Measurements from ENCODE around the gene LAPTM4A.

DNA sequence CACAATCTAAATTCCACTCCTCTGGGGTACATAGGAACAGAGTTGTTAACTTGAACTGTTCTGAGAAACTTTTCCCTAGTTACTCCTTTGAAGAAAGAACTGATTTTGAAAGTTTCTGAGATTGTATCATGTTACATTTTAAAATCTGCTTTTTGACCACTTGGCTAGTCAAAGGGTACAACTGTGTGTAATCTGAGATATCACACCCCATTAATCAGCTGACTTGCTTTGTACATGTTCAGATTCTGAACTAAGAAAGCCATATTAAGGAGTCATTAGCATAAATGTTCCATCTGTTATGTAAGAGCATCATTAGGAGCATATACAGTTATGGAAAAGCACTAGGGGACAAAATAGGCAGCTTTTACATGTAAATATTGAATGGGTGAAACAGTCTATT is 57.7 kb downstream of the LAPTM4A start:
- TF ChIP-seq POLR2A (IDR thresholded peaks at IDR 0.05) (no peak), EP300 (IDR thresholded peaks at IDR 0.05) (no peak)
- TF ChIP-seq, protein P1, sequence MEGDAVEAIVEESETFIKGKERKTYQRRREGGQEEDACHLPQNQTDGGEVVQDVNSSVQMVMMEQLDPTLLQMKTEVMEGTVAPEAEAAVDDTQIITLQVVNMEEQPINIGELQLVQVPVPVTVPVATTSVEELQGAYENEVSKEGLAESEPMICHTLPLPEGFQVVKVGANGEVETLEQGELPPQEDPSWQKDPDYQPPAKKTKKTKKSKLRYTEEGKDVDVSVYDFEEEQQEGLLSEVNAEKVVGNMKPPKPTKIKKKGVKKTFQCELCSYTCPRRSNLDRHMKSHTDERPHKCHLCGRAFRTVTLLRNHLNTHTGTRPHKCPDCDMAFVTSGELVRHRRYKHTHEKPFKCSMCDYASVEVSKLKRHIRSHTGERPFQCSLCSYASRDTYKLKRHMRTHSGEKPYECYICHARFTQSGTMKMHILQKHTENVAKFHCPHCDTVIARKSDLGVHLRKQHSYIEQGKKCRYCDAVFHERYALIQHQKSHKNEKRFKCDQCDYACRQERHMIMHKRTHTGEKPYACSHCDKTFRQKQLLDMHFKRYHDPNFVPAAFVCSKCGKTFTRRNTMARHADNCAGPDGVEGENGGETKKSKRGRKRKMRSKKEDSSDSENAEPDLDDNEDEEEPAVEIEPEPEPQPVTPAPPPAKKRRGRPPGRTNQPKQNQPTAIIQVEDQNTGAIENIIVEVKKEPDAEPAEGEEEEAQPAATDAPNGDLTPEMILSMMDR (IDR thresholded peaks at IDR 0.05): no peak

All from stomach (tissue), 4 donors.